Stimulated activated naive CD4-positive, alpha-beta T cell treated with Interleukin-2 at 50 U/mL for 16 hours (primary cell): ENCODE data around the gene OR4B1.

Experiments used
- DNase-seq: peaks from one replicate; lab custom pipeline; 2025; lab: John Stamatoyannopoulos, UW

OR4B1 gene

DNA sequence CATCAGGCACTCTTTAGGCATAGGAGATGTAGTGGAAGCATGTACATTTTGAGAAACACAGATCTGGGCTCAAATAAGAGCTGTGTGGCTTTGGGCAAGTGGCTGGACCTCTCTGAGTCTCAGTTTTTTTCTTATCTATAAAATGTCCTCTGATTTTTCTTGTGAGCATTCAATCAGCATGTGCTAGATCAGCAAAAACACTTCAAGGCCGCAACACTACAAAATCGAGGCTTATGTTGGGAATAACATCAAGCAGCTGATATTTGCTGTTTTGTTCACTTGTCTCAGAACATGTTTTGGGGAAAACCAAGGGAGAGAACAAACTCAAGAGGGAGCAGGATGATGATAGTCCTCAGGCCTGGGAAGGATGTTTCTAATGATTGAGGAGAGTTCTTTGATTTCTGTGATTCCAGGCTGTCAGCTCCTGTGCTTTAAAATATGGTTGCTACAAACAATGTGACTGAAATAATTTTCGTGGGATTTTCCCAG lies 46.9 kb downstream of the OR4B1 start, which contains the start of gene OR4X1:
Gene OR4X1, plus strand, starts transcription at position 439 of the 489 bp plus-strand sequence. Its CDS starts 0 bp downstream, at position 439.
- DNase-seq: no peak
